Loucy (cell line): ENCODE results near the gene RGS6.

Experiments used
- CTCF ChIP-seq: fragments of 200-600 bp; sonication (generic); conservative IDR thresholded peaks from 2 replicates; pipeline ENCODE4 v1.5.1; 2014; ENCODE audit warnings: mild to moderate bottlenecking, antibody characterized with exemption, low read length
- EZH2phosphoT487 ChIP-seq: fragments of 200-600 bp; IDR thresholded peaks from 2 replicates; pipeline ENCODE4 v1.6.1; 2018; ENCODE audit warnings: antibody characterized with exemption, mild to moderate bottlenecking, moderate library complexity, borderline replicate concordance

GRCh38 chr14:72057701-72058285, 125.6 kb downstream of the RGS6 start:
- TF ChIP-seq CTCF (no peak), EZH2phosphoT487 (no peak)
